GM23248 (cell line): ENCODE results near the gene ADO.

Source experiments
- EZH2 ChIP-seq: fragments of 200-600 bp; sonication (generic); IDR thresholded peaks from 2 replicates; pipeline ENCODE4 v1.6.1; 2018; ENCODE audit warnings: antibody characterized with exemption, mild to moderate bottlenecking; ENCODE audit not compliant: insufficient read depth, poor library complexity, severe bottlenecking
- EZH2phosphoT487 ChIP-seq: fragments of 200-600 bp; sonication (generic); IDR thresholded peaks from 2 replicates; pipeline ENCODE4 v1.6.1; 2018; ENCODE audit warnings: antibody characterized with exemption, moderate library complexity, mild to moderate bottlenecking, low read depth; ENCODE audit not compliant: insufficient read depth

GRCh38 chr10:62804356-62805230 is at the start of gene ADO:
- no peak for TF ChIP-seq EZH2
- no peak for TF ChIP-seq EZH2phosphoT487
